Endothelial cell of umbilical vein (primary cell): Measurements from ENCODE around the gene SERPINB7. TPM values are rescaled to one million over a fixed set of nuclear protein-coding genes. Genes with fewer than 3 reads are reported as not detected.

Experiments
- BruUV-seq: library from RNA; stranded (reverse); fragments of 400-500 nt; replicated peaks from 2 replicates; lab custom pipeline; 2021; lab: Mats Ljungman, UMichigan
- CTCF ChIA-PET: fragments of 300-600, 350-600 bp; sonication (Branson Sonifier 250); formaldehyde crosslinking; loops from one replicate; lab custom pipeline; 2021; ENCODE audit warnings: antibody characterized with exemption, inconsistent platforms; lab: Charles Lee
- POLR2A ChIA-PET: fragments of 300-600, 350-600 bp; sonication (Branson Sonifier 250); formaldehyde crosslinking; loops from one replicate; lab custom pipeline; 2021; ENCODE audit warnings: antibody characterized with exemption, inconsistent platforms; lab: Charles Lee
- DNase-seq: peaks from one replicate; pipeline ENCODE4 v3.0.0-alpha.2; 2011; ENCODE audit warnings: low read depth, low spot score
- FAIRE-seq: peaks from 2 replicates; lab custom pipeline; 2011; peaks lifted over from hg19 to GRCh38; lab: Jason Lieb, UNC
- H2AFZ ChIP-seq: 2 replicates; pipeline ENCODE4 v1.6.0; 2012; ENCODE audit warnings: low read depth, low read length, control low read depth, inconsistent platforms
- H3K27ac ChIP-seq: 2 replicates; pipeline ENCODE4 v1.5.1; 2011; ENCODE audit warnings: low read depth, mild to moderate bottlenecking, control low read depth, low read length, moderate library complexity; ENCODE audit not compliant: insufficient read depth
- H3K27me3 ChIP-seq, 2 experiments: 2 replicates each; pipeline versions ENCODE4 v1.6.0 to v1.6.1; 2011; ENCODE audit warnings: low read length in 2 of 2, mixed read lengths in 1 of 2; ENCODE audit not compliant: control insufficient read depth in 2 of 2, insufficient read depth in 2 of 2
- H3K36me3 ChIP-seq, 2 experiments: 2 replicates in 1 of 2; 3 replicates in 1 of 2; pipeline ENCODE4 v1.5.1; 2011; ENCODE audit warnings: low read length in 2 of 2, mild to moderate bottlenecking in 1 of 2, moderate library complexity in 1 of 2; ENCODE audit not compliant: control insufficient read depth in 2 of 2, insufficient read depth in 2 of 2; ENCODE audit errors: extremely low read depth in 1 of 2
- H3K4me1 ChIP-seq: 3 replicates; pipeline ENCODE4 v1.5.1; 2011; ENCODE audit warnings: mild to moderate bottlenecking, low read length; ENCODE audit not compliant: control insufficient read depth, insufficient read depth; ENCODE audit errors: extremely low read depth
- H3K4me2 ChIP-seq: 2 replicates; pipeline ENCODE4 v1.6.1; 2011; ENCODE audit warnings: low read length, control low read depth, mixed read lengths; ENCODE audit not compliant: insufficient read depth
- H3K4me3 ChIP-seq, 3 experiments: fragments of 200-600 bp in 1 of 3; sonication (generic), shearing (Covaris generic) in 1 of 3; replicated peaks in 1 of 3; 2 replicates each; pipeline ENCODE4 v1.5.1; 2011 to 2016; ENCODE audit warnings: control low read depth in 3 of 3, low read length in 3 of 3, mild to moderate bottlenecking in 2 of 3, inconsistent platforms in 1 of 3, low read depth in 1 of 3, moderate library complexity in 1 of 3; ENCODE audit not compliant: insufficient read depth in 1 of 3
- H3K79me2 ChIP-seq: 2 replicates; pipeline ENCODE4 v1.6.0; 2012; ENCODE audit warnings: low read length, inconsistent platforms; ENCODE audit not compliant: control insufficient read depth, insufficient read depth
- H3K9ac ChIP-seq: replicated peaks from 2 replicates; pipeline ENCODE3; 2011; ENCODE audit warnings: low read length, control low read depth; ENCODE audit not compliant: insufficient read depth; ENCODE audit errors: extremely low read depth
- H3K9me1 ChIP-seq: replicated peaks from 3 replicates; pipeline ENCODE4 v1.6.0; 2011; ENCODE audit warnings: mild to moderate bottlenecking, low read length; ENCODE audit not compliant: control insufficient read depth, insufficient read depth; ENCODE audit errors: extremely low read depth
- H3K9me3 ChIP-seq: replicated peaks from 2 replicates; pipeline ENCODE4 v1.5.1; 2012; ENCODE audit warnings: low read length, inconsistent platforms; ENCODE audit not compliant: control insufficient read depth, insufficient read depth
- H4K20me1 ChIP-seq: replicated peaks from 2 replicates; pipeline ENCODE3; 2011; ENCODE audit warnings: mild to moderate bottlenecking, low read length; ENCODE audit not compliant: control insufficient read depth, insufficient read depth; ENCODE audit errors: extremely low read depth
- CTCF ChIP-seq, 2 donors: IDR thresholded peaks; 1 replicate in 1 of 2; 2 replicates in 1 of 2; pipeline ENCODE4 v1.5.1; 2011; ENCODE audit warnings: low read length in 2 of 2, mild to moderate bottlenecking in 2 of 2, moderate library complexity in 2 of 2, control low read depth in 1 of 2, inconsistent platforms in 1 of 2, low read depth in 1 of 2; ENCODE audit not compliant: insufficient read depth in 1 of 2; ENCODE audit errors: extremely low read depth in 1 of 2
- EZH2 ChIP-seq: IDR thresholded peaks from 2 replicates; pipeline ENCODE4 v1.6.1; 2012; ENCODE audit warnings: borderline replicate concordance, low read depth, mild to moderate bottlenecking, moderate library complexity, low read length, inconsistent platforms; ENCODE audit not compliant: severe bottlenecking
- FOS ChIP-seq: IDR thresholded peaks from 2 replicates; pipeline ENCODE4 v1.6.1; 2011; ENCODE audit warnings: mild to moderate bottlenecking, low read length, moderate library complexity, borderline replicate concordance; ENCODE audit not compliant: insufficient read depth
- GATA2 ChIP-seq: IDR thresholded peaks from 2 replicates; pipeline ENCODE4 v1.7.0; 2011; ENCODE audit warnings: low read depth, mild to moderate bottlenecking, moderate library complexity, mixed read lengths, low read length; ENCODE audit not compliant: insufficient read length, insufficient read depth
- JUN ChIP-seq: IDR thresholded peaks from 2 replicates; pipeline ENCODE4 v1.6.1; 2011; ENCODE audit warnings: borderline replicate concordance, low read depth; ENCODE audit not compliant: insufficient read length, insufficient read depth
- MAX ChIP-seq: IDR thresholded peaks from 2 replicates; pipeline ENCODE4 v1.6.1; 2011; ENCODE audit not compliant: insufficient read depth, insufficient read length
- MYC ChIP-seq: IDR thresholded peaks from one replicate; pipeline ENCODE4 v1.6.1; 2011; ENCODE audit warnings: mild to moderate bottlenecking, low read depth, low read length
- POLR2A ChIP-seq: IDR thresholded peaks from 2 replicates; pipeline ENCODE4 v1.6.1; 2012; ENCODE audit warnings: low read depth, mild to moderate bottlenecking, control low read depth, low read length
- POLR2AphosphoS5 ChIP-seq: IDR thresholded peaks from 2 replicates; pipeline ENCODE4 v1.6.1; 2012; ENCODE audit warnings: low read depth, mild to moderate bottlenecking, control low read depth, low read length, moderate library complexity; ENCODE audit not compliant: insufficient read depth
- dilution Hi-C: fragments of 300-500 bp; cut with MboI; formaldehyde crosslinking; loops from one replicate; pipeline ENCODE4 v1.15.0; 2019; ENCODE audit warnings: low sequenced_read_pairs; ENCODE audit not compliant: extremely low pct_ligation_motif_present
- intact Hi-C: fragments of 100-400 bp; cut with micrococcal nuclease; formaldehyde crosslinking; loops from one replicate; pipeline ENCODE4 v1.10.0; 2022
- polyA plus RNA-seq, 4 experiments: library from polyadenylated mRNA; depleted of rRNA in 3 of 4; stranded (reverse) in 3 of 4; unstranded in 1 of 4; fragments of >200 nt; gene quantifications; 2 replicates each; pipeline versions ENCODE4 v1.2.1 to v1.2.3, GENCODE V29; 2011 to 2012; ENCODE audit warnings: missing spikeins in 1 of 4
- total RNA-seq: library from RNA; stranded (reverse); gene quantifications from 2 replicates; pipeline ENCODE4 v1.2.3, GENCODE V29; 2021

The SERPINB7 gene
- total and polyA plus RNA-seq, 2 donors (not counting 3 experiments of a cell fraction or from before 2014, with no cell fraction given), result not detected

- H3K4me3 ChIP-seq, result no peak overlapping the region
- H4K20me1 ChIP-seq, result no peaks in the 10 kb centered on the region
- POLR2A ChIA-PET, result no interaction called here
- no peak overlapping the region for H3K27ac ChIP-seq
- no peak overlapping the region for H2AFZ ChIP-seq
- dilution Hi-C loops, result no loop called here
- H3K36me3 ChIP-seq, result no peaks in the 10 kb centered on the region
- TF ChIP-seq FOS (no peak), GATA2 (no peak), EZH2 (no peak), CTCF (IDR thresholded peaks at IDR 0.05; ENCODE audit: extremely low read depth in 1 of 2, insufficient read depth in 1 of 2, low read depth in 1 of 2, low read length in 2 of 2) (no peak), MYC (no peak)
- no TSS peak for BruUV-seq
- H3K9me3 ChIP-seq, result no peaks in the 10 kb centered on the region
- no peaks in the 10 kb centered on the region for H3K79me2 ChIP-seq
- FAIRE-seq (no peak), DNase-seq (no peak)
- CTCF ChIA-PET, result interaction anchor here (0.9 kb wide), 1 partner anchor 12 kb away, joined by 3 read pairs; no protein-coding TSS in a partner anchor
- no peaks in the 10 kb centered on the region for H3K27me3 ChIP-seq
- no peaks in the 10 kb centered on the region for H3K4me1 ChIP-seq
- H3K9me1 ChIP-seq, result no peaks in the 10 kb centered on the region
- H3K4me2 ChIP-seq, result no peak overlapping the region
- no peak overlapping the region for H3K9ac ChIP-seq
- intact Hi-C loops, result no loop called here
Measured at GRCh38 chr18:63753676-63754075, 21.5 kb upstream of the SERPINB7 start.

- Histone ChIP-seq H3K36me3 (no peaks in the 10 kb centered on the region), H3K4me3 (no peak overlapping the region), H3K27me3 (no peaks in the 10 kb centered on the region), H3K4me1 (no peaks in the 10 kb centered on the region), H3K4me2 (no peak overlapping the region), H2AFZ (no peak overlapping the region), H3K79me2 (no peaks in the 10 kb centered on the region), H3K27ac (no peak overlapping the region), H4K20me1 (no peaks in the 10 kb centered on the region), H3K9me1 (no peaks in the 10 kb centered on the region), H3K9ac (no peak overlapping the region), H3K9me3 (no peaks in the 10 kb centered on the region)
- intact Hi-C loops (no loop called here), dilution Hi-C loops (no loop called here)
- no TSS peak for BruUV-seq
- TF ChIP-seq FOS, result no peak
- no peak for TF ChIP-seq JUN
- no peak for TF ChIP-seq MAX
- no peak for TF ChIP-seq POLR2AphosphoS5
- no peak for TF ChIP-seq MYC
- no peak for TF ChIP-seq CTCF (IDR thresholded peaks at IDR 0.05; ENCODE audit: extremely low read depth in 1 of 2, insufficient read depth in 1 of 2, low read depth in 1 of 2, low read length in 2 of 2)
- no peak for TF ChIP-seq GATA2
- no peak for TF ChIP-seq EZH2
- no peak for TF ChIP-seq POLR2A
- ChIA-PET CTCF (no interaction called here), POLR2A (no interaction called here)
- DNase-seq (no peak), FAIRE-seq (no peak)
Measured at GRCh38 chr18:63757541-63757940, 17.7 kb upstream of the SERPINB7 start.
